GM12878 (cell line): Measurements from ENCODE around the gene CDC42BPB. TPM values are rescaled to one million over a fixed set of nuclear protein-coding genes. Genes with fewer than 3 reads are reported as not detected.

Experiments used
- ATAC-seq: fragments of 200-7000 bp; cut with Tn5 transposase; 3 replicates; pipeline ENCODE4 v1.9.1; 2020; ENCODE audit warnings: mild to moderate bottlenecking, moderate library complexity
- BruUV-seq: library from RNA; stranded (reverse); fragments of 400-500 nt; replicated peaks from 2 replicates; lab custom pipeline; 2021; lab: Mats Ljungman, UMichigan
- CTCF ChIA-PET: fragments of 300-600 bp; sonication (Branson Sonifier 250); formaldehyde crosslinking; extraction: SDS; loops from one replicate; lab custom pipeline; 2021; ENCODE audit warnings: inconsistent platforms; lab: Yijun Ruan, JAX
- POLR2A ChIA-PET: fragments of 350-600 bp; formaldehyde crosslinking; extraction: SDS; loops from one replicate; lab custom pipeline; 2021; ENCODE audit warnings: inconsistent platforms; lab: Charles Lee
- RAD21 ChIA-PET: fragments of 300-600 bp; sonication (Branson Sonifier 250); formaldehyde crosslinking; loops from one replicate; lab custom pipeline; 2023; ENCODE audit warnings: antibody characterized with exemption; ENCODE audit not compliant: unreplicated experiment; lab: Charles Lee
- SMC1A ChIA-PET: fragments of 300-600 bp; sonication (Branson Sonifier 250); formaldehyde crosslinking; loops from one replicate; lab custom pipeline; 2023; ENCODE audit not compliant: unreplicated experiment, uncharacterized antibody; lab: Charles Lee
- DNase-seq: peaks from one replicate; pipeline ENCODE4 v3.0.0-alpha.2; 2011; ENCODE audit warnings: low read depth, low spot score
- FAIRE-seq: peaks from 3 replicates; lab custom pipeline; 2011; peaks lifted over from hg19 to GRCh38; lab: Jason Lieb, UNC
- H2AFZ ChIP-seq: 2 replicates; pipeline ENCODE4 v1.6.0; 2011; ENCODE audit warnings: low read depth, low read length, control low read depth; ENCODE audit not compliant: control insufficient read depth
- H3K27ac ChIP-seq: 2 replicates; pipeline ENCODE4 v1.5.1; 2011; ENCODE audit warnings: control low read depth; ENCODE audit not compliant: control insufficient read depth, insufficient read depth
- H3K27me3 ChIP-seq, 2 experiments: replicated peaks in 1 of 2; 2 replicates each; pipeline versions ENCODE4 v1.6.0 to v1.6.1; 2011; ENCODE audit warnings: low read length in 1 of 2; ENCODE audit not compliant: control insufficient read depth in 2 of 2, insufficient read depth in 2 of 2
- H3K36me3 ChIP-seq, 2 experiments: 2 replicates each; pipeline ENCODE4 v1.5.1; 2011; ENCODE audit warnings: low read length in 1 of 2; ENCODE audit not compliant: control insufficient read depth in 2 of 2, insufficient read depth in 2 of 2
- H3K4me1 ChIP-seq: 2 replicates; pipeline ENCODE4 v1.6.1; 2011; ENCODE audit warnings: mild to moderate bottlenecking, low read length, moderate library complexity, mixed read lengths; ENCODE audit not compliant: control insufficient read depth, insufficient read depth
- H3K4me2 ChIP-seq: 2 replicates; pipeline ENCODE4 v1.6.0; 2011; ENCODE audit warnings: control low read depth; ENCODE audit not compliant: control insufficient read depth, insufficient read depth
- H3K4me3 ChIP-seq: fragments of 200-600 bp; sonication (generic); 2 replicates; pipeline ENCODE4 v1.5.1; 2016
- H3K79me2 ChIP-seq: 2 replicates; pipeline ENCODE4 v1.6.0; 2011; ENCODE audit warnings: low read length; ENCODE audit not compliant: control insufficient read depth, insufficient read depth
- H3K9ac ChIP-seq: 2 replicates; pipeline ENCODE4 v1.8.0; 2011; ENCODE audit warnings: low read length, control low read depth, mixed read lengths; ENCODE audit not compliant: control insufficient read depth, insufficient read depth
- H3K9me3 ChIP-seq: replicated peaks from 3 replicates; pipeline ENCODE4 v1.5.1; 2011; ENCODE audit warnings: mild to moderate bottlenecking, low read length; ENCODE audit not compliant: control insufficient read depth, insufficient read depth
- H4K20me1 ChIP-seq: 2 replicates; pipeline ENCODE4 v1.6.0; 2011; ENCODE audit not compliant: control insufficient read depth, insufficient read depth
- BACH1 ChIP-seq: fragments of 450-650 bp; IDR thresholded peaks from 2 replicates; pipeline ENCODE4 v1.6.1; 2017; ENCODE audit warnings: mild to moderate bottlenecking, borderline replicate concordance
- EED ChIP-seq: sonication (generic); IDR thresholded peaks from 2 replicates; pipeline ENCODE4 v1.6.1; 2016; ENCODE audit warnings: antibody characterized with exemption, low read depth
- EGR1 ChIP-seq, 2 experiments: IDR thresholded peaks; 1 replicate in 1 of 2; 2 replicates in 1 of 2; pipeline ENCODE4 v1.6.1; 2011 to 2012; ENCODE audit warnings: low read depth in 2 of 2, low read length in 2 of 2, borderline replicate concordance in 1 of 2, mild to moderate bottlenecking in 1 of 2, moderate library complexity in 1 of 2
- ETV6 ChIP-seq, 2 experiments: fragments of 450-650 bp in 1 of 2; IDR thresholded peaks in 1 of 2; conservative IDR thresholded peaks in 1 of 2; 2 replicates each; pipeline ENCODE4 v1.6.1; 2014; ENCODE audit warnings: antibody characterized with exemption in 1 of 2, borderline replicate concordance in 1 of 2, low read depth in 1 of 2, mild to moderate bottlenecking in 1 of 2, moderate library complexity in 1 of 2
- HDGF ChIP-seq: fragments of 450-650 bp; IDR thresholded peaks from 2 replicates; pipeline ENCODE4 v1.6.1; 2016; ENCODE audit warnings: antibody characterized with exemption
- KAT2A ChIP-seq: conservative IDR thresholded peaks from 2 replicates; pipeline ENCODE4 v1.6.1; 2011; ENCODE audit warnings: low read depth, low read length; ENCODE audit not compliant: control insufficient read depth
- KDM1A ChIP-seq: fragments of 200-600 bp; sonication (generic); IDR thresholded peaks from 2 replicates; pipeline ENCODE4 v1.6.1; 2016; ENCODE audit warnings: borderline replicate concordance
- MYB ChIP-seq: fragments of 150-350 bp; IDR thresholded peaks from 2 replicates; pipeline ENCODE4 v1.6.1; 2014; ENCODE audit warnings: mild to moderate bottlenecking, low read depth, low read length, borderline replicate concordance
- NR2C1 ChIP-seq: fragments of 450-650 bp; IDR thresholded peaks from 2 replicates; pipeline ENCODE4 v1.6.1; 2017; ENCODE audit warnings: antibody characterized with exemption, mild to moderate bottlenecking, moderate library complexity
- STAT1 ChIP-seq: fragments of 450-650 bp; conservative IDR thresholded peaks from 2 replicates; pipeline ENCODE4 v1.6.1; 2014; ENCODE audit warnings: antibody characterized with exemption, mild to moderate bottlenecking
- TARDBP ChIP-seq: IDR thresholded peaks from 2 replicates; pipeline ENCODE4 v1.6.1; 2016; ENCODE audit warnings: borderline replicate concordance
- ZNF207 ChIP-seq: fragments of 450-650 bp; IDR thresholded peaks from 2 replicates; pipeline ENCODE4 v1.6.1; 2014; ENCODE audit warnings: antibody characterized with exemption, mild to moderate bottlenecking, borderline replicate concordance
- WGBS: methylation state at CpG from one replicate; pipeline ENCODE4 v1.1.6; 2016; ENCODE audit warnings: low lambda C conversion rate; ENCODE audit not compliant: insufficient replicate concordance, insufficient coverage; ENCODE audit errors: missing lambda C conversion rate; 5-methylcytosine and 5-hydroxymethylcytosine counted together
- in situ Hi-C: fragments of 300-500 bp; cut with MboI; formaldehyde crosslinking; loops from 9 replicates; pipeline ENCODE4 v1.14.3; 2018; ENCODE audit warnings: mixed read lengths
- intact Hi-C: fragments of 100-400 bp; cut with micrococcal nuclease; formaldehyde crosslinking; loops from one replicate; pipeline ENCODE4 v1.14.2; 2022; ENCODE audit not compliant: unreplicated experiment
- polyA plus RNA-seq, 11 experiments: library from polyadenylated mRNA; depleted of rRNA in 4 of 11; unstranded in 6 of 11; stranded (reverse) in 5 of 11; fragments of >200 nt; fragmentation: Nextera tagmentation in 4 of 11; fragmentation: Illumina TruSeq in 1 of 11; extraction: Ambion mirVana in 4 of 11; extraction: Trizol in 1 of 11; gene quantifications; 1 replicate in 1 of 11; 2 replicates in 10 of 11; pipeline versions ENCODE4 v1.2.1 to v1.2.3, GENCODE V29; 2011 to 2016; ENCODE audit warnings: inconsistent platforms in 2 of 11, missing spikeins in 2 of 11, low read depth in 1 of 11
- total RNA-seq, 4 experiments: library from RNA; depleted of rRNA in 3 of 4; stranded (reverse); fragments of >200 nt in 3 of 4; fragmentation: Illumina TruSeq in 1 of 4; extraction: Trizol in 1 of 4; gene quantifications; 2 replicates each; pipeline versions ENCODE4 v1.2.1 to v1.2.3, GENCODE V29; 2013 to 2021
- TF ChIP-seq, protein P1 (sequence below): IDR thresholded peaks from 2 replicates; pipeline ENCODE4 v1.6.1; 2011; ENCODE audit warnings: borderline replicate concordance, low read depth, mild to moderate bottlenecking, moderate library complexity, low read length; ENCODE audit not compliant: insufficient read depth, poor library complexity, severe bottlenecking
- TF ChIP-seq, protein P2 (sequence below): IDR thresholded peaks from 2 replicates; pipeline ENCODE4 v1.6.1; 2011; ENCODE audit warnings: borderline replicate concordance, low read depth, mild to moderate bottlenecking, moderate library complexity, mixed read lengths, low read length; ENCODE audit not compliant: insufficient read depth; ENCODE audit errors: extremely low read length

Gene CDC42BPB
- total and polyA plus RNA-seq, 10 of the 15 experiments (the other 5 are each of a cell fraction or from before 2014, with no cell fraction given), result 0.42 to 22.1 (median 13.3) TPM

DNA sequence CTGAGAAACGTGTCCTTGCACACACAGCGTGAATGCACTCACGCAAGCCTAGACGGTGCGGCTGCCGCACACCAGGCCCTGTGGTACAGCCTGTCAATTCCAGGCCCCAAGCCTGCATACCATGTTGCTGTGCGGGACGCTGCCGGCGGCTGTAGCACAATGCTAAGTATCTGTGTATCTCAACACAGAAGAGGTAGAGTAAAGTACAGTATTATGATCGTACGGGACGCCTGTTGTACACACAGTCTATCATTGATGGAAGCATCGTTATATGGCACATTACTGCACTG, 89.9 kb downstream of the CDC42BPB start:
- FAIRE-seq, result no peak
- POLR2A ChIA-PET, result no interaction called here
- RAD21 ChIA-PET, result no interaction called here
- H3K79me2 ChIP-seq, result no peaks in the 10 kb centered on the region
- TF ChIP-seq, protein P1, sequence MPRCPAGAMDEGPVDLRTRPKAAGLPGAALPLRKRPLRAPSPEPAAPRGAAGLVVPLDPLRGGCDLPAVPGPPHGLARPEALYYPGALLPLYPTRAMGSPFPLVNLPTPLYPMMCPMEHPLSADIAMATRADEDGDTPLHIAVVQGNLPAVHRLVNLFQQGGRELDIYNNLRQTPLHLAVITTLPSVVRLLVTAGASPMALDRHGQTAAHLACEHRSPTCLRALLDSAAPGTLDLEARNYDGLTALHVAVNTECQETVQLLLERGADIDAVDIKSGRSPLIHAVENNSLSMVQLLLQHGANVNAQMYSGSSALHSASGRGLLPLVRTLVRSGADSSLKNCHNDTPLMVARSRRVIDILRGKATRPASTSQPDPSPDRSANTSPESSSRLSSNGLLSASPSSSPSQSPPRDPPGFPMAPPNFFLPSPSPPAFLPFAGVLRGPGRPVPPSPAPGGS, result no peak
- no peak for TF ChIP-seq BACH1
- TF ChIP-seq NR2C1, result no peak
- no peak for TF ChIP-seq KDM1A
- TF ChIP-seq, protein P2, sequence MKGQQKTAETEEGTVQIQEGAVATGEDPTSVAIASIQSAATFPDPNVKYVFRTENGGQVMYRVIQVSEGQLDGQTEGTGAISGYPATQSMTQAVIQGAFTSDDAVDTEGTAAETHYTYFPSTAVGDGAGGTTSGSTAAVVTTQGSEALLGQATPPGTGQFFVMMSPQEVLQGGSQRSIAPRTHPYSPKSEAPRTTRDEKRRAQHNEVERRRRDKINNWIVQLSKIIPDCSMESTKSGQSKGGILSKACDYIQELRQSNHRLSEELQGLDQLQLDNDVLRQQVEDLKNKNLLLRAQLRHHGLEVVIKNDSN, result no peak
- TF ChIP-seq EGR1 (IDR thresholded peaks at IDR 0.05; ENCODE audit: borderline replicate concordance in 1 of 2, low read depth in 2 of 2, low read length in 2 of 2), result no peak
- no peak for TF ChIP-seq TARDBP
- no peak for TF ChIP-seq ETV6 (conservative IDR thresholded peaks at IDR 0.05 in 1 of 2, IDR thresholded peaks at IDR 0.05 in 1 of 2; ENCODE audit: borderline replicate concordance in 1 of 2, low read depth in 1 of 2)
- TF ChIP-seq STAT1, result no peak
- no peak for TF ChIP-seq KAT2A
- TF ChIP-seq HDGF, result no peak
- TF ChIP-seq ZNF207, result no peak
- TF ChIP-seq MYB, result no peak
- TF ChIP-seq EED, result no peak
- TF ChIP-seq, all 136 proteins: peak for 0
- ChIA-PET SMC1A (no interaction called here), CTCF (interaction anchor here (2.0 kb wide), 1 partner anchor 273 kb away, joined by 5 read pairs; no protein-coding TSS in a partner anchor)
- no peak overlapping the region for H2AFZ ChIP-seq
- H3K4me1 ChIP-seq, result no peaks in the 10 kb centered on the region
- H3K36me3 ChIP-seq, result peaks cover 24% of the 10 kb centered on the region in 2 experiments
- no peak overlapping the region for H3K4me3 ChIP-seq
- H3K4me2 ChIP-seq, result no peak overlapping the region
- intact Hi-C loops (no loop called here), in situ Hi-C loops (no loop called here)
- no TSS peak for BruUV-seq
- H3K27me3 ChIP-seq, result no peaks in the 10 kb centered on the region
- H4K20me1 ChIP-seq, result no peaks in the 10 kb centered on the region
- H3K27ac ChIP-seq, result no peak overlapping the region
- WGBS, result 81% methylated on average over 14 of the region's 14 CpGs
- ATAC-seq (no peak), DNase-seq (no peak)
- H3K9ac ChIP-seq, result no peak overlapping the region
- H3K9me3 ChIP-seq, result no peaks in the 10 kb centered on the region
